Esophagus muscularis mucosa (tissue), 4 donors: ENCODE data around the gene ALG14.

ENCODE experiments used
- EP300 ChIP-seq: sonication (generic); formaldehyde crosslinking; IDR thresholded peaks from one replicate; pipeline ENCODE4 v1.6.1; 2017; ENCODE audit warnings: antibody characterized with exemption
- POLR2A ChIP-seq: fragments of 450-650 bp; IDR thresholded peaks from one replicate; pipeline ENCODE4 v1.6.1; 2017; ENCODE audit warnings: antibody characterized with exemption, moderate library complexity, mild to moderate bottlenecking, low read depth
- POLR2AphosphoS5 ChIP-seq, 2 donors: sonication (generic); formaldehyde crosslinking; IDR thresholded peaks; one replicate each; pipeline ENCODE4 v1.6.1; 2017; ENCODE audit warnings: antibody characterized with exemption in 2 of 2
- TF ChIP-seq, protein P1 (sequence below), 3 experiments: fragments of 200-600 bp in 2 of 3; fragments of 450-650 bp in 1 of 3; sonication (generic) in 2 of 3; IDR thresholded peaks; one replicate each; pipeline ENCODE4 v1.5.1; 2017 to 2019; ENCODE audit warnings: antibody characterized with exemption in 3 of 3, mild to moderate bottlenecking in 2 of 3, moderate library complexity in 1 of 3

DNA sequence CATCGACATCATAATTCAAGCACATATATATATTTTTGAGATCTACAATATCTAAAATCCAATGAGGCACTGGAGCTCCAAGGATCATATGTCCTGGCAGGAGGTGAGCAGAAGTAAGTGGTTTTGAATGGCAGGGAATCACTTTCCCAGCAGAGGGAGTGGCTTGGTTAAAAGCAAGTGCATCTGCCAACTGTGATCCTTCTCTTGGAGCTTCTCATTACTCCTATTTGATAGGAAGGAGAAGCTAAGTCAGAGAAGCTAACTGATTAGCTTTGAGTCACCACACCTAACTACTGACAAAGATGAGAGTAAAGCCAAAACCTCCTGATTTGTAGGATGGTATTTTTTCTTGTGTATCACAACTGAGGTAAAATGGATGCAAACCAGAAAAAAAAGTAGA, 55.0 kb downstream of the ALG14 start:
- TF ChIP-seq, protein P1, sequence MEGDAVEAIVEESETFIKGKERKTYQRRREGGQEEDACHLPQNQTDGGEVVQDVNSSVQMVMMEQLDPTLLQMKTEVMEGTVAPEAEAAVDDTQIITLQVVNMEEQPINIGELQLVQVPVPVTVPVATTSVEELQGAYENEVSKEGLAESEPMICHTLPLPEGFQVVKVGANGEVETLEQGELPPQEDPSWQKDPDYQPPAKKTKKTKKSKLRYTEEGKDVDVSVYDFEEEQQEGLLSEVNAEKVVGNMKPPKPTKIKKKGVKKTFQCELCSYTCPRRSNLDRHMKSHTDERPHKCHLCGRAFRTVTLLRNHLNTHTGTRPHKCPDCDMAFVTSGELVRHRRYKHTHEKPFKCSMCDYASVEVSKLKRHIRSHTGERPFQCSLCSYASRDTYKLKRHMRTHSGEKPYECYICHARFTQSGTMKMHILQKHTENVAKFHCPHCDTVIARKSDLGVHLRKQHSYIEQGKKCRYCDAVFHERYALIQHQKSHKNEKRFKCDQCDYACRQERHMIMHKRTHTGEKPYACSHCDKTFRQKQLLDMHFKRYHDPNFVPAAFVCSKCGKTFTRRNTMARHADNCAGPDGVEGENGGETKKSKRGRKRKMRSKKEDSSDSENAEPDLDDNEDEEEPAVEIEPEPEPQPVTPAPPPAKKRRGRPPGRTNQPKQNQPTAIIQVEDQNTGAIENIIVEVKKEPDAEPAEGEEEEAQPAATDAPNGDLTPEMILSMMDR (IDR thresholded peaks at IDR 0.05), result no peak
- TF ChIP-seq POLR2A (no peak), POLR2AphosphoS5 (IDR thresholded peaks at IDR 0.05) (no peak), EP300 (no peak)
